Activated CD4-positive, CD25-positive, alpha-beta regulatory T cell treated with anti-CD3 and anti-CD28 coated beads, Interleukin-2, amount 50 U/mL, for 16 hours (primary cell): ENCODE measurements around the gene WTIP.
"Not testable (repeated sequence)": the region's sequence is repeated elsewhere in the genome, so short reads cannot be mapped to it uniquely, and the experiment has no call there.

ENCODE experiments used
- DNase-seq: peaks from one replicate; pipeline ENCODE4 v3.0.0-alpha.2; 2020; ENCODE audit warnings: low read depth, low spot score

WTIP gene

GRCh38 chr19:34480971-34481841, at the start of gene WTIP:
TSS of gene WTIP (plus strand) at chr19:34481758. CDS start at chr19:34481975, 217 bp downstream.
- DNase-seq: no peak

- DNase-seq: no peak
Observed at GRCh38 chr19:34432797-34433196, 48.8 kb upstream of the WTIP start.

GRCh38 chr19:34436716-34437115, 44.8 kb upstream of the WTIP start:
- DNase-seq: no peak

GRCh38 chr19:34448191-34448590, 33.4 kb upstream of the WTIP start:
- DNase-seq: no peak

GRCh38 chr19:34452723-34453122, 28.8 kb upstream of the WTIP start:
- no peak for DNase-seq

GRCh38 chr19:34454091-34454490, 27.5 kb upstream of the WTIP start:
- DNase-seq: no peak

- no peak for DNase-seq
Observed at GRCh38 chr19:34454685-34455084, 26.9 kb upstream of the WTIP start.

- DNase-seq: not testable (repeated sequence)
Observed at GRCh38 chr19:34455783-34456480, 25.6 kb upstream of the WTIP start.

GRCh38 chr19:34457446-34457845, 24.1 kb upstream of the WTIP start:
- no peak for DNase-seq

GRCh38 chr19:34458677-34459076, 22.9 kb upstream of the WTIP start:
- DNase-seq: no peak

GRCh38 chr19:34459614-34460013, 21.9 kb upstream of the WTIP start:
- DNase-seq: no peak

GRCh38 chr19:34461375-34462100, 20.0 kb upstream of the WTIP start:
- DNase-seq: no peak

- not testable (repeated sequence) for DNase-seq
Observed at GRCh38 chr19:34464785-34465184, 16.8 kb upstream of the WTIP start.

- DNase-seq: no peak
Observed at GRCh38 chr19:34468409-34468808, 13.1 kb upstream of the WTIP start.

GRCh38 chr19:34469026-34469425, 12.5 kb upstream of the WTIP start:
- not testable (repeated sequence) for DNase-seq

GRCh38 chr19:34471906-34472700, 9.5 kb upstream of the WTIP start:
- DNase-seq: no peak

- DNase-seq: no peak
Observed at GRCh38 chr19:34474233-34474989, 7.1 kb upstream of the WTIP start.

- no peak for DNase-seq
Observed at GRCh38 chr19:34475026-34475974, 6.3 kb upstream of the WTIP start.

GRCh38 chr19:34475975-34476594, 5.5 kb upstream of the WTIP start:
- no peak for DNase-seq
